ENCODE results near the gene CYBA. TPM values are rescaled to one million over a fixed set of nuclear protein-coding genes. Genes with fewer than 3 reads are reported as not detected.
"Not testable (repeated sequence)": the region's sequence is repeated elsewhere in the genome, so short reads cannot be mapped to it uniquely, and the experiment has no call there.

Gene CYBA
- total RNA-seq, 2 donors from 2014 or later: 71.4 to 168 TPM

DNA sequence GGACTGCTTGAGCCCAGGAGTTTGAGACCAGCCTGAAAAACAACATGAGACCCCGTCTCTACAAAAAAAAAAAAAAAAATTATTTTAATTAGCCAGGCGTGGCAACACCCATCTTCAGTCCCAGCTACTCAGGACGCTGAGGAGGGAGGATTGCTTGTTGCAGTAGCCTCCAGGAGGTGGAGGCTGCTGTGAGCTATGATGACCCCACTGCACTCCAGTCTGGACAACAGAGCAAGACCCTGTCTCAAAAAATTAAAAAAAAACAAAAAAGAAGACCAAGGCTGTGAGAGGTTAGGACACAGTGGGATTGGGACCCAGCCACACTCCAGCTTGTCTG, 36.8 kb upstream of the CYBA start:
- no peak for DNase-seq (ENCODE audit: low spot score)
- intact Hi-C loops (cut with DNase I): no loop called here

DNA sequence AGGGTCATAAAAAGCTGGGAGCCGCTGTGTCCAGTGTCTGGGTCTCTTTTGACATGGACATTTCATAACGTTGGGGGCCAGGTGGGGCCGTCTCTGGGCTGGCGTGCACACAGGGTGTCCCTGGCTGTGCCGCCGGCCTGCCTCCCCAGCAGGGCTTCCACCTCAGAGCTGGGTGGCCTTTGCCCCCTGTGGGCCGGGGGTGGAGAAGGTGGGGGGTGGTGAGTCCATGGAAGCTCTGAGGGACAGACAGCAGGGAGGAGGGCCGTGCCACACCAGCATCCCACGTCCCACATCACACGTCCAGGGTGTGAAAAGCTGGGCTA, 36.4 kb upstream of the CYBA start:
- intact Hi-C loops (cut with DNase I): no loop called here
- DNase-seq (ENCODE audit: low spot score): no peak

DNA sequence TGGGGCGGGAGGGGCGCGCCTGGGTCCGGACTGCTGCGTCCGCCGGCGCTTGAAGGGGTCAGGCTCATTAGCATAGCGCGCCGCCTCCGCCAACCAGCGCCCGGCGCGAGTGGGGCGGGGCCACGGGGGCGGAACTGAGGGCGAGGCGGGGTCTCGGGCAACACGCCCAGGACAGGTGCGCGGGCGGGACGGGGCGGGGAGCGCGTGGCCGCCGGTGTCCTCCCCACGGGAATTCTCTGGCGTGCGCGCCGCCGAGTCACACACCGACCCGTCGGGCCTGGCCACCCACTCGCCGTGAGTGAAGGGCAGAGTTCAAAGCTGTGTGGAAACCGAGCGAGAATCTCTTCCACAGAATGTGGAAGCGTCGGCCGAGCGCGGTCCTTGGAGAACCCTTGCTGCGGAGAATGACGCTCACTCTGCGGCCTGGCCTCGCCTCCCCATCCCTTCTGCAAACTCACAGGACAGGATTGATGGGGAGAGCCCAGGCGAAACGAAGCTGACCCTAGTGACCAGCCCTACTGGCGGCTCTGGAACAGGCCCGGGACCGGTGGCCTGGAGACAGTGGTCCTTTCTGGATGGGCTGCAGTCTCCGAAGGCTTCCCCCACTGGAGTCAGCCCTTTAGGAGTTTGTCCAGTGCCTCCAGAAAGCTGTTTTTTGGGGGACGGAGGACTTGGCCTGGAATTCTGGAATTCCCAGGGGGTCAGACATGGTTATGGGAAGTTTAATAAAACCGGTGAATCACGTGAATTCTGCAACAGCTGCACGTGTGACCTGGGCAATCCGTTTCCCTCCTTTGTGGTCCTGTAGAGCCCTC, 35.8 kb upstream of the CYBA start, which contains the start of gene SNAI3:
Gene SNAI3 (minus strand): TSS at position 69 of the 815 bp plus-strand sequence. CDS start 101 bp downstream, outside the sequence.
- DNase-seq (ENCODE audit: low spot score): peak; percentile 93
- intact Hi-C loops (cut with DNase I): no loop called here

DNA sequence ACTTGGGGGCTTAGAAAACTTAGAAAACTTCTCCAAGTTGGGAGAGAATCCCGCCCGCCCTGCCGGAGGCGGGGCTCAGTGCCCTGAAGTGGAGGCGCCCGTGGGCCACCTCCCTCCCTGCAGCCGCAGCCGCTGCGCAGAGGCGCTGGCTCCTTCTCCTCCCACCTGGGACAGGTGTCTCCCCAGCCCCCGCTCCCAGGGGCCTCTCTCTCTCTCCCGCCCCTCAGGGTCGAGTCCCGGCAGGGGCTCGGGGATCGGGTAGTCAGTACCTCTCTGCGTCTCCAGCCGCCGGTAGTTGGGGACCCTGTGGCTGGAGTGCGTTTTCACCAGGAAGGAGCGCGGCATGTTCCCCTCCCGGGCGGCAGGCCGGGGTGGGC, 35.2 kb upstream of the CYBA start:
- DNase-seq (ENCODE audit: low spot score): no peak
- intact Hi-C loops (cut with DNase I): no loop called here

DNA sequence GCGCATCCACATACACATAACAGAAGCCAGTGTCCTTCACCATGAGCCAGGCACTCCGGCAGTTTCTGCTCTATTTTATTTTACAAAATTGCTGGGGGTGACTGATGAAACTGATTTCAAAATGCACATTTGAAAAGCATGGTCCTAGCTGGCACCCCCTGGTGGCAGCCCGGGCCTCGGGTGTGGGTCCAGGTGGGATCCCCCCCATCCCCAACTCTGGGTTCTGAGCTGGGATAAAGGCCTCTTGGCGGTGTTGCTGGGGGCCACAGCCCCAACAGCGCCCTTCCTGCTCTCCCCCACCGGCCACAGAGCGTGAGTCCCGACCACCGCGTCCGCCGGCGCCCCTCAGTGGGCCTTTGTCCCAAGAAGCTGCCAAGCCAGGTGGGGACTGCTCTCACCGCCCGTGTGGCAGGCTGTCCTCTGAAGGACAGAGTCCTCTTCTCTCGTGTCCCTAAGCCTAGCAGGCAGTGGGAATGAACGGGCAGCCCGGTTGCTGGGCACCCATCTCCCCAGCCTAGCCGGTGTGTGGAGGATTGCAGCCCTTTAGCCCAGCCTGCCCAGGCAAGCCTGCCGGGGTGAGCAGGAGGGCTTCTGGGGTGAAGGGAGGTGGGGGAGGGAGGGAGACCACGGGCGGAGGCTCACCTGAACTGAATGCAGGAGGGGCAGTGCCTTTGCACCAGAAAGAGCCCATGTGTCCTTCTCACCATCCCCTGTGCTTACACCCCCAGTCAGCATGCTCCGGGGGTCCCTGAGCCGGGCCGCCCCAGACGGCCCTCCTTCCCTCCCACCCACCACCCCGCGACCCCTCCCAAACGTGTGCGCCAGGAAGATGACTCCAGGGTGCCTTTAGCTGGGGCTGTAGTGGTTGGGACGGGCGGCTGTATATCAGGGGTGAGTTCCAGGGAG, 34.6 kb upstream of the CYBA start:
- DNase-seq (ENCODE audit: low spot score): peak; percentile 80
- intact Hi-C loops (cut with DNase I): no loop called here

DNA sequence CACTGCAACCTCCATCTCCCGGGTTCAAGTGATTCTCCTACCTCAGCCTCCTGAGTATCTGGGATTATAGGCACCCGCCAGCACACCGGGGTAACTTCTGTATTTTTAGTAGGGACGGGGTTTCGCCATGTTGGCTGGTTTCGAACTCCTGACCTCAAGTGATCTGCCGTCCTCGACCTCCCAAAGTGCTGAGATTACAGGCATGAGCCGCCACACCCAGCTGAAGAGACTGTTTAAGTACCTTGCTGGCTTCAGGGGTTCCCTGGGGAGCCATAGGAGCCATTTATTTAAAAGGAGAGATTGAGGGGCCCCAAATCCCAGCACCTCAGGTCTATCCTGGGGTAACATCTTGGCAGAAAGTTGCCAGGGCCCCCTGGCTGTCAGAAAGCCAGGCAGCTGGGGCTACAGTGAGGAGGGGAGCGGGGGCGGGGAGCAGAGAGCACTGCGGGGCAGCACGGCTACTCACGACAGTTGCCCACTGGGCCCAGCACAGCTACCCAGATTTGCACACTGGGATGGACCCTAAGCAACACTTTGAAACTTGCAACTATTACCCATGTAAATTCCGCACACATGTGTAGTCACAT, 33.8 kb upstream of the CYBA start:
- intact Hi-C loops (cut with DNase I): no loop called here
- DNase-seq (ENCODE audit: low spot score): no peak

DNA sequence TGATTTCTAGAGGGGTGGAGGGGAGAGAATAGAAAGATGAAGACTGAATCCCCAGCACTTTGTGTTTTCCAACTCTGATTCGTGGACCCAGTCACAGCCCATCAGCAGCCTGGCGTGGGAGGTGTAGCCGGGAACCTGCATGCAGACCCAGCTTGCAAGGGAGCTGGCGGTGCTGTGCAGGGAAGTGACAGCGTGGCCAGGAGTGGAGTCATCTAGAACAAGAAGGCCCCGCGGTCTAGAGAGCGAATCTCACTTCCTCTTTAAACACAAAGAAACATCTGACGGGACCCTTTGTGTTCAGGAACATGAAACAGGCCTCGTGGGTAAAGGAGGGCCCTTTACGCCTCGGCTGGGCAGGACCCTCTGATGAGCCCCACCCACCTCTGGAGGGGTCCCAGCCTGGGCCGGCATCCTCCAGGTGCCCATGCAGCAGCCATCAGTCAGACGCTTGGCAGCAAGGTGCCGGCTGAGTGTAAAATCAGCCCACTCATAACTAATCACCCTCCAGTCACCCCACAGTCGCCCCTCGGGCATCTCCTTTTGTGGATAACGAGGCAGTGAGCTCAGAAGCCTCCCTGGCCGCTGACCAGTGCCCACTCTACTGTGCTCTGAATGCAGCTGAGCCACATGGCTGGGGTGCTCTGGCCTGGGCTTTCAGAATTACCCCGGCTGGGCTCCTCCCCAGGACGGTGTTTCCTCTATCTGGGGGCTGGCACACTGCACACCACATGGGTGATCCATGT, 31.0 kb upstream of the CYBA start:
- DNase-seq (ENCODE audit: low spot score): peak; percentile 89
- intact Hi-C loops (cut with DNase I): no loop called here

DNA sequence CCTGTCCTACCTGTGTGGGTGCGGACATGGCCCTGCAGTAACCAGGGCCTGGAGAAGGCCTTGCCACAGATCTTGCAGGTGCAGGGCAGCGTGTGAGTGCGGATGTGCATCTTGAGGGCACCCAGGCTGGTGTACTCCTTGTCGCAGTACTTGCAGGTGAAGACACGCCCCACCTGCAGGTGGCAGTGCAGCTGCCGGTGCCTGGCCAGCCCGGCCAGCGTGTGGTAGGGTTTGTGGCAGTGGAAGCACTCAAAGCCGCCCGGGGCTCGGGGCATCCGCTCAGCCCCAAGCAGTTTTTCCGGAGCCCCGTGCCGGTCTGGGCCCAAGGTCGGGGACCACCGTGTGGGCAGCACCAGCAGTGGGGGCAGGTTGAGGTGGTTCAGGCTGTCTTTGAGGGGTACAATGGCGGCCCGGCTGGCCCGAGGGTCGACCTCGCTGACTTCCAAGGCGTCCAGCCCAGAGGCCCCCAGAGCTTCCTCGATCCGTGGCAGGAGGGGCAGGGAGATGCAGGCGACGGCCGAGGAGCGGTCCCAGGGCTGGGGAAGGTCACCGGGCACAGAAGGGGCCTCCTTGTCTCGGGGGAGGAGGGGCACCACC, 30.3 kb upstream of the CYBA start:
- intact Hi-C loops (cut with DNase I): no loop called here
- DNase-seq (ENCODE audit: low spot score): peak; percentile 81

DNA sequence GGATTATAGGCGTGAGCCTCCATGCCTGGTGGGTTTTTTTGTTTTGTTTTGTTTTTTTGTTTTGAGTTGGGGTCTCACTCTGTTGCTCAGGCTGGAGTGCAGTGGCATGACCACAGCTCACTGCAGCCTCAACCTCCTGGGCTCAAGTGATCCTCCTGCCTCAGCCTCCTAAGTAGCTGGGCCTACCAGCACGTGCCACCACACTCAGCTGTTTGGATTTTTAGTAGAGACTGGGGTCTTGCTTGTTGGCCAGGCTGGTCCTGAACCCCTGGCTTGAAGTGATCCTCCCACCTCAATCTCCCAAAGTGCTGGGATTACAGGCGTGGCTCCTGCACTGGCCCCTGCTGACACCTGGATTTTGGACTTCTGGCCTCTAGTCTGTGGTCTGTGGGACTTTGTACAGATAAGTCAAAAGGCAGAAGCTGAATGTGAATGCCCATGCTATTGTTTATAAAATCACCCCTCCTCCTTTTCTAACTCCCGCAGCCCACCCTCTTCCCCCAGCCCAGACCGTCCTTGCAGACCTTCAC, 29.8 kb upstream of the CYBA start:
- intact Hi-C loops (cut with DNase I): no loop called here
- DNase-seq (ENCODE audit: low spot score): no peak

DNA sequence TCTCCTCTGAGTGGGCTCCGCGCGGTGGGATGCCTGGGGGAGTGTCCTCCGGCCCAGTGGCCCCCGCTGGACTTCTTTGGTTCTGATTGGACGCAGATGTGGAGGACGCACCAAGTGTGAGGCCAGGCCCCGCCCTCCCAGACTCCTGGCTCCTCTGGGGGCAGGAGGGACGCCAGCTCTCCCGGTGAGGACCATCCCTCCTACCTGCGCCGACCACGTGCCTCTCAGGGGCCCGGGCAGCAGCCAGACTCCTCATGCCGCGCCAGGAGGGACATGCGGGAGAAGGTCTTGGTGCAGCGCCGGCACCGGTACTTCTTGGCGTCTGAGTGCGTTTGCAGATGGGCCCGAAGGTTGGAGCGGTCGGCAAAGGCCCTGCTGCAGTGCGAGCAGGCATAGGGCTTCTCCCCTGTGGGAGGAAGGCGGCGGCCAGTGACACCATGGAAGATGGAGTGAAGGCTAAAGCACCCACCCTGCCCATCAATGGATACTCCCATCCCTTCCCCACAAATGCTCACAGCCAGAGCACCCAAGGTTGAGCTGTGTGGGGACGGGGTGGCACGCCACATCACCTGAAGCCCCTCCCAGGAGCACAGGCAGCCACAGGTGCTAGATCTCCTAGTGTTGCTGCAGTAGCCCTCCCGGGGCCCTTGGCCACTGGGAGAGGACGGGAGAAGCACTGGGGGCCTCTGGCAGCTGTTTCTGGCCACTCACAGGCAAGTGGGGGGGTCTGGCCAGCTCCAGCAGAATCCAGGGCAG, 27.5 kb upstream of the CYBA start:
- intact Hi-C loops (cut with DNase I): no loop called here
- peak; percentile 80 for DNase-seq (ENCODE audit: low spot score)

DNA sequence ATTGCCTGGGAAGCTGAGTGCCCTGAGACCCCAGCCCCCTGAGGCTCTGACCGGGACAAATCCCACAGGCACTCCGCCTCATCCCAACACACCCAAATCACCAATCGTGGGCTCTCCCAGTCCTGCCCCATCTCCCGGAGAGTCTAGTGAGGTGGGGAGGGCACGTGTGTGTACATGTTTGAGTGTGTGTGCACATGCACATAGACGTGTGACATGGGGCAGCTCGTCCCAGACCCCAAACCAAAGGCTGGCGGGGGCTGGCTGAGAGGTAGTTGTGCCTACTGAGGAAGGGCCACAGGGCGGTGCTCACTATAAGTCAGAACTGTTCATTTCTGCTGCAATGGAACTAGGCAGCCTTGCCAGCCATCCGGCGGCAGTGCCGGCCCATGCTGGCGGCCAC, 26.9 kb upstream of the CYBA start:
- no peak for DNase-seq (ENCODE audit: low spot score)
- intact Hi-C loops (cut with DNase I): no loop called here

DNA sequence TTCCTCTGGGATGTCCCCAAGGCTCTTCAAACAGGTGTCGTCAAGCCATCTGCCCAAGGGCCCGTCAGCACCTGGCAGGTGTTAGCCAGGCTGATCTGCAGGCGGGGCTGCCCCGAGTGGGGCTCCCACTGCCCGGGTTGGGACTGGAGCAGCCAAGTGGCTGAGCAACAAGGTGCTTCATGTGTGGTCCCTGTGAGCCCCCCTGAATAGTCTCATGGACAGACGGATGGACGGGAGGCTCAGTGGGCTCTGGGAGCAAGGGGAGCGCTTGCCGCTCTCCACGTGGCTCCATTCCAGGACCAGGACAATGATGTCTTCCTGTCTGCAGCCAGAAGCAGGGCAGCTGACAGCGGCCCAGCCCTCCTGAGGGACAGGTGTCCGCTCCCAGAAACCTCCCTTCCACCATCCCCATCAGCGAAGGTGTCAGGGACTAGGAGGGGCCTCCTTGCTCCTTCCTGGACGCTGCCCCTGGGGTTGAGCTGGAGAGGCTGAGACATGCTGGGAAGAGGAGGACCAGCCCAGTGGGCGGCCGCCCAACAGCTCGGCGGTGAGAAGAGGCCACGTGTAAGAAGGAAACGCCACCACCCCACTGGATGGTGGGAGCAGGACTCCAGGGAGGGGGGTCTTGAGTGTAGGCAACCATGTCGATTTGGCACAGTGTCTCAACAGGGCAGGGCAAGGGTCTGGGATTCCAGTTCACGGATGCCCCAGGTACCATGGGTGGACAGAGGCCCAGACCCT, 25.8 kb upstream of the CYBA start:
- intact Hi-C loops (cut with DNase I): no loop called here
- peak; percentile 72 for DNase-seq (ENCODE audit: low spot score)

DNA sequence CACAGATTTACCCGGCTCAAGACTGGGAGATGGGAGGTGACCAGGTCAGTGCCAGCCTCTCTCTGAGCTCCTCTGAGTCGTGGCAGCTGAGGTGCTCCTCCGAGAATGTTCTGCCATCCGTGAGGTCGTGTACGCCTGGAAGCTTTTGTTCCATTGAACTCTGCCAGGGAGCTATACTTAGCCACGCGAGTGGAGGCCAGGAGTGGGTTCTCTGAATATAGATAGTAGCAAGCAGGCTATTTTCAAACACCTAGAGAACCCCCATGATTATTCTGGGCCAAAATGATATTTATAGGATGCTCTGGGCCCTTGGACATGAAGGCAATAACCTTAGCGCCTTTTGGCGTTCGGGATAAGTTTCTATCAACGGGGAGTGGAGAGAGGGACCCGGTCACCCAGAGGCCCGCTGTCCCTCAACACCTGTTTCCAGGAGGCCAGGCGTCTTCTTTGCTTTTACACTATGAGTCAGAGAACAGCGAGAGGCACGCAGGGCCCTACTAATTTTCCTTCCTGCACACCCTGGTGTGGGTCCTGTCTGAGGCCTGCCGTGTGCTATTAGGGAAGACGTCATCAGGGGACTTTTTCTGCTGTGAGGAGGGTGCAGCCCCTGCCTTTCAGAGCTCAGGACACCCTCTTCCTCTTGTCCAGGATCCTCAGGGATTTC, 23.0 kb upstream of the CYBA start:
- intact Hi-C loops (cut with DNase I): no loop called here

DNA sequence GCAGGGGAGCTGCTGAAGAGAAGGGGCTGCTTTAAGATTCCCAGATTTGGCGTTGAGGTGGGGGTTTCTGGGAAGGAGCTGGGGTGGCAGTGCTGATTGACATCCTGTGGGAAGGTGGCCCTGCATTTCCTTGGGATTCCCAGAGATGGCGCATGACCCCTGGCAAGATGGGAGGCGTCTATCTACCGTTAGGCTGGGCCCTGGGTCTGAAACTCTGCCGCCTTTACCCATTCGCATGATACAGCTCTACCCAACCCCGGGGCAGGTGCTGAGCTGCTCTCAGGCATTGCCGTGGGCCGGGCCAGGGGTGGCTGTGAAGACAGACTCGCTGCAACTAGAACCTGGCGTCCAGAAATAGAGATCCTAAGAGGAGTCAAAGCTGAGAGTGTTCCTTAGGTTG, 21.9 kb upstream of the CYBA start:
- DNase-seq (ENCODE audit: low spot score): no peak
- intact Hi-C loops (cut with DNase I): no loop called here

More for the DNA sequence above, 23.0 kb upstream of the CYBA start:
- DNase-seq (ENCODE audit: low spot score): no peak

DNA sequence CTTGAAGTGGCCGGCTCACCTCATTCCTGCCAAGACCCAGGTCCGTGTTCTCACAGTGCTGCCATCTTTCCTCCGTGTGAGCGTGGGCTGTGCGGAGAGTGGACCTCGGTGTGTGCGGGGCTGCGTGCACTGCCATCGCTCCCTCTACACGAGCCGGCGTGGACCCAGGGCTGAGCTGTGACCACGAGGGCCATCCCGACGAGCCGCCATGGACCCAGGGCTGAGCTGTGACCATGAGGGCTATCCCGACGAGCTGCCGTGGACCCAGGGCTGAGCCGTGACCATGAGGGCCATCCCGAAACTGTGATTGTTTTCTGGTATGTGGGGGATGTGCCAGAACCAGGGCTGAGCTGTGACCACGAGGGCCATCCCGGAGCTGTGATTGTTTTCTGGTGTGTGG, 21.0 kb upstream of the CYBA start:
- no peak for DNase-seq (ENCODE audit: low spot score)
- intact Hi-C loops (cut with DNase I): no loop called here

DNA sequence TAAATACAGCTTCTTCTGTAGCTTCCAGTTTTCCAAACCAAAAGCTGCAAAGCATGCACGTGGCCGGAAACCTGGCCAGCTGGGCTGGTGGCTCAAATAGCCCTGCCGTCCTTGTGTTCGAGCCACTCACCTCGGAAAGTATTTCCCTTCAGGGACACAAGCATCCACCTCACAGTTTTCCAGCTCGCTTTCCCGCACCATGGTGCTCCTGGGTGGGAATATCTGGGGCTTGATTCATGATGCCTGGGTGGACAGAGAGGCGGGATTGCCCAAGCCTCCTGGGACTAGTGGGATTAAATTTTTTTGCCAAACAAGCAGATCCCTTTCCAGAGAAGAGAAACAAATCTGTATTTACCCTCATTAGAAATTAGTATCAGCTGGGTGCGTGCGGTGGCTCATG, 19.1 kb upstream of the CYBA start:
- intact Hi-C loops (cut with DNase I): no loop called here
- DNase-seq (ENCODE audit: low spot score): no peak

DNA sequence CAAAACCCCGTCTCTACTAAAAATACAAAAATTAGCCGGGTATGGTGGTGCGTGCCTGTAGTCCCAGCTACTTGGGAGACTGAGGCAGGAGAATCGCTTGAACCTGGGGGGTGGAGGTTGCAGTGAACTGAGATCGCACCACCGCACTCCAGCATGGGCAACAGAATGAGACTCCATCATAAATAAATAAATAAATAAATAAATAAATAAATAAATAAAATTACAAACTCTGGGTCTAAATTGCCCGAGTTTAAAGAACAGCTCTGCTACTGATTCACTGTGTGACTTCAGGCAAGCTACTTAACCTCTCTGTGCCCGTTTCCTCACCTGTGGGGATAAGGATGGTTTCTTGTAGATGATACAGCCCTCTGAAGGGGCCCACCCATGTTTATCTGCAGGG, 18.6 kb upstream of the CYBA start:
- intact Hi-C loops (cut with DNase I); DNase-seq (ENCODE audit: low spot score): not testable (repeated sequence)

Data from posterior vena cava (tissue), 2 donors.